Measurements from ENCODE around the gene STOX2.
"Not testable (repeated sequence)": the region's sequence is repeated elsewhere in the genome, so short reads cannot be mapped to it uniquely, and the experiment has no call there.

STOX2 gene

DNA sequence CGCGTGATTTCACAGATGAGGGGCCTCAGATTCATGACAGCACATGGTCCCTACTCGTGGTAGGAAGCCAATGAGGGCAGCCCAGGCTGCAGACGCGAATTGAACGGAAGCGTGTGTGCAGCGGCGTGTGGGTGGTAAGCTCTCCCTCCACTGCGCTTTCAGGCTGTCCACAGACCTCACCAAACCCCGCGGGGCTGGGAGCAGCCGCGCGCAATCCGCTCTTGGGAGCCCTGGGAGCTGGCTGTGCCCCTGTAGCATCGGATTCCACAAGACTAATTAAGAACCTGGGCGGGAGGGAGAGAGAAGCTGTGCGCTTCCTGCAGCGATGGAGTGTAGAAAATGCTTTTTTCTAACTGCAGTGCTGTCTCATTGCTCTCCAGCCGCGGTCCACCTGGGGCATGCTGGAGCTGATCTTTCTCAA is 134.9 kb downstream of the STOX2 start:
- Histone ChIP-seq H3K36me3 (no peaks in the 10 kb centered on the region), H3K4me3 (no peak overlapping the region), H3K4me1 (peaks cover 0 to 6% (median 0%) of the 10 kb centered on the region in 4 donors), H3K9me3 (peaks cover 0 to 7% (median 0%) of the 10 kb centered on the region in 3 donors), H3K27ac (no peak overlapping the region), H3K27me3 (peaks cover 0 to 3% of the 10 kb centered on the region in 2 donors)
- no peak for TF ChIP-seq CTCF (IDR thresholded peaks at IDR 0.05)
- DNase-seq, result peak in 1 of 2 donors; percentile 60
- intact Hi-C loops (cut with DNase I; ENCODE audit: low total_unique reads), result no loop called here

DNA sequence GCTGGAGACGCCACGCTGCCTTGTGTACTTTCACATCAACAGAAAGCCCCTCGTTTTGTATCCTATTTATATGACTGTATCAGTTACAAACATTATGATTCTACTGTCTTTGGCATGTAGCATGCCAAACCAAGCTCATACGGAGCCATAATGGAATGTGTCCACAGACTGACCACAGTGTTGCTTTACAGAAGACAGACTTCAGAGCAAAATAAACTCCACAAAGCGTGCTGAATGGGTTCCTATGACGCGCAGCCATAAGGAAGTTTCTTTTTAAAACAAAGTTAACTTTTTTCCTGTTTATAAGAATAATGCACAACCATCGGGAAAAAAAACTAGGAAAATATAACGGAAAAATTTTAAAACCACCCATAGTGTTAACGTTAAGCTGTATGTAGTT is 136.0 kb downstream of the STOX2 start:
- intact Hi-C loops (cut with DNase I; ENCODE audit: low total_unique reads), result no loop called here
- peaks cover 0 to 3% of the 10 kb centered on the region in 2 donors for H3K27me3 ChIP-seq

DNA sequence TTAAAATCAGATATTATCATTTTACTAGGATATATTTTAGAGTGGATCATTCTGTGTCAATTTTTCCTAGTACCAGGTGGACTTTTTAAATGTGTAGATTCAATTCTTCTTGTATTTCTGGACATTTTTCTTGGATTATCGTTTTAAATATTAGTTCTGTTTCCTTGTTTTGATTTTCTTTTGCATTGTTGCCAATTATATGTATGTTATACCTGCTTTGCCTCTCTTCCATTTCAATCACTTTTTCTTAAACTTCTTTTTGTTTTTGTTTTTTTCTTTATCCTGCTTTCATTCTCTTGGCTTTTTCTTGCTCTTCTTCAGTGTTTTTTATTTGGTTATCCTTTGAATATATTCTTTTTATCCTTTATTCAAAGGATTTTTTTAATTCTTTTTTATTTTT is 141.0 kb downstream of the STOX2 start:
- H3K27me3 ChIP-seq, result no peaks in the 10 kb centered on the region
- H3K9me3 ChIP-seq, result peaks cover 0 to 20% (median 6%) of the 10 kb centered on the region in 3 donors
- H3K4me1 ChIP-seq, result no peaks in the 10 kb centered on the region
- DNase-seq, result no peak
- H3K36me3 ChIP-seq, result no peaks in the 10 kb centered on the region
- no peak overlapping the region for H3K4me3 ChIP-seq
- no peak for TF ChIP-seq CTCF (IDR thresholded peaks at IDR 0.05)
- H3K27ac ChIP-seq, result no peak overlapping the region
- intact Hi-C loops (cut with DNase I; ENCODE audit: low total_unique reads), result no loop called here

More for the DNA sequence above, 136.0 kb downstream of the STOX2 start:
- no peak for TF ChIP-seq CTCF (IDR thresholded peaks at IDR 0.05)
- Histone ChIP-seq H3K4me3 (no peak overlapping the region), H3K36me3 (no peaks in the 10 kb centered on the region), H3K27ac (no peak overlapping the region), H3K4me1 (peaks cover 0 to 6% (median 0%) of the 10 kb centered on the region in 4 donors), H3K9me3 (peaks cover 0 to 19% (median 0%) of the 10 kb centered on the region in 3 donors)
- DNase-seq, result no peak

DNA sequence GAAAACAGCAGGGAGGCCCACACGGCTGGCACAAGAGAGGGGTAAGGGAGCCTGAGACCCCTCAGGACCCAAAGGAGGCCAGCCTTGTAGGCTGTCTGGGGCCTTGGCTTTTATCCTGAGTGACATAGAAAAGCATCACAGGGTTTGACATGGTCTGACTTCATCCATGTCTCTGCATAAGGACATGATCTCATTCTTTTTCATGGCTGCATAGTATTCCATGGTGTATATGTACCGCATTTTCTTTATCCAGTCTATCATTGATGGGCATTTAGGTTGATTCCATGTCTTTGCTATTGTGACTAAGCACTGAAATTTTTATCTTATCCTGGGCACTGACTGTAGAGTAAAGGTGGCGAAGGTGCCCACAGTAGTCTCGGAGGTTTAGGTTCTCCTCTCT is 146.2 kb downstream of the STOX2 start:
- H3K4me1 ChIP-seq; H3K9me3 ChIP-seq; H3K36me3 ChIP-seq; intact Hi-C loops (cut with DNase I; ENCODE audit: low total_unique reads); H3K27me3 ChIP-seq; DNase-seq; H3K4me3 ChIP-seq; H3K27ac ChIP-seq: not testable (repeated sequence)

DNA sequence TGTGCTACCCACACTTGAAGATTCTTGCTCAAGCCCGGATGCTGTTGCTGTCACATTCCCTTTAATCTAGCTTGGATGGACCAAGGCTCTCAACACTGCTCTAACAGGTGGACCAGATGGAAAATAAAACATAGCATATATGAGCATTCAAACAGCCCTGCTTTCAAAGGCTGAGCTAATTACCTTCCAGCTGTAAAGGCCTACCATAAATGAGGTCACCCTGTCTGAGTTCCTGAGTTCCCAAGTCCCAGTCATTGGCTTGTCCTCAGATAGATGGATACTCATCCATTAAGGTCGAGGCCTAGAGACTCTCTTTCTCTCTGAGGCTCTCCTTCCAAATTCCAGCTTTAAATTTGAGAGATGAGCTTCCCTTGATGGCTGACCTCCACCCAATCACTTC is 147.5 kb downstream of the STOX2 start:
- DNase-seq, result no peak
- no peak for TF ChIP-seq CTCF (IDR thresholded peaks at IDR 0.05)
- no peak overlapping the region for H3K27ac ChIP-seq
- no peak overlapping the region for H3K4me3 ChIP-seq
- H3K9me3 ChIP-seq, result peaks cover 0 to 7% (median 0%) of the 10 kb centered on the region in 3 donors
- intact Hi-C loops (cut with DNase I; ENCODE audit: low total_unique reads), result no loop called here
- no peaks in the 10 kb centered on the region for H3K4me1 ChIP-seq
- H3K27me3 ChIP-seq, result no peaks in the 10 kb centered on the region
- H3K36me3 ChIP-seq, result no peaks in the 10 kb centered on the region

DNA sequence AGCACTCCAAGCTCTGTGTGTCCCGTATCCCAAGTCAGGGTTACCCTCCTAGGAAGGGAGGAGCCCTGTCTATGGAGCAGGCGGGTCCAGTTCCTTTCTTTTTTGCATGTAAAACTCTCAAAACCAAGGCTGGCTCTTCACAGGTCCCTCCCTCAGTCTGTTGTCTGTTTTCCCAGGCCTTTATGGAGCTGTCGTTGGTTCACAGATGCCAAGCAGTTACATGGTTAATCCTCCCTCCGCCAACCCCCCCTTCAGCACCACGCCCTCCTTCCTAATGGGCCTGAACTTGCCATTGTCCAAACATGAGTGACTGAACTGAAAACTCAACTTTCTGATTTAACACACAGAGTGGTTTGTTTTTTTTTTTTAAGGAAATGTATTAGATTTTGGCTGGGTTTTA is 148.3 kb downstream of the STOX2 start:
- DNase-seq, result no peak
- Histone ChIP-seq H3K4me3 (no peak overlapping the region), H3K27me3 (no peaks in the 10 kb centered on the region), H3K27ac (no peak overlapping the region), H3K9me3 (peaks cover 0 to 7% (median 0%) of the 10 kb centered on the region in 3 donors), H3K4me1 (no peaks in the 10 kb centered on the region), H3K36me3 (no peaks in the 10 kb centered on the region)
- no peak for TF ChIP-seq CTCF (IDR thresholded peaks at IDR 0.05)
- intact Hi-C loops (cut with DNase I; ENCODE audit: low total_unique reads), result no loop called here

Measured in tibial artery (tissue), 4 donors.